ENCODE measurements around the gene TCF12.

Gene TCF12

DNA sequence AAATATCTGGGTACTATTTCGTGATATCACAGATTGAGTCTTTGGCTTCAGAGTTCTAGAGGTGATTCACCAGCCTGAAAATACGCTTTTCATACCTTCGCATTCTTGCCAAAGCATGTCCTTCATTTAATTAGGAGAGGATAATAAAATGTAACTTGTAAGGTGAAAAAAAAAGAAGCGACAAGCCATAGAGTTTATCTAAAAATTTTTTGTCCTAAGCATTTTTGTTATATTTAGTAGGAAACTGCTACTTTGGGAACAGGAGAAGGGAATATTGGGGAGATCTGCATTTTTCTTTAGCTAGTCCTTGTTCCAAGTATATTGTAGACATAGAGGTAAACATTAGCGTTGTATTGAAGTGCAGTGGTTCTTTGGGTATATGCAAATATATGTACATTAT lies 120.1 kb downstream of the TCF12 start:
- TF ChIP-seq ZNF274 (IDR thresholded peaks at IDR 0.05; ENCODE audit: low read depth, low read length) (no peak), SUZ12 (IDR thresholded peaks at IDR 0.05; ENCODE audit: extremely low read depth, insufficient read depth, insufficient read length) (no peak), YY1 (IDR thresholded peaks at IDR 0.05; ENCODE audit: insufficient read depth, insufficient read length) (no peak)
- Histone ChIP-seq H3K4me3 (ENCODE audit: insufficient read length, low read depth) (no peak overlapping the region), H3K4me1 (ENCODE audit: insufficient read depth, insufficient read length) (no peaks in the 10 kb centered on the region), H3K9ac (ENCODE audit: insufficient read length, low read depth) (no peak overlapping the region), H3K27me3 (ENCODE audit: insufficient read depth, insufficient read length) (no peaks in the 10 kb centered on the region), H3K9me3 (ENCODE audit: insufficient read depth, low read length) (no peaks in the 10 kb centered on the region), H3K36me3 (ENCODE audit: insufficient read depth, insufficient read length, low read length) (no peaks in the 10 kb centered on the region)
- DNase-seq (ENCODE audit: low read depth, low spot score), result no peak

DNA sequence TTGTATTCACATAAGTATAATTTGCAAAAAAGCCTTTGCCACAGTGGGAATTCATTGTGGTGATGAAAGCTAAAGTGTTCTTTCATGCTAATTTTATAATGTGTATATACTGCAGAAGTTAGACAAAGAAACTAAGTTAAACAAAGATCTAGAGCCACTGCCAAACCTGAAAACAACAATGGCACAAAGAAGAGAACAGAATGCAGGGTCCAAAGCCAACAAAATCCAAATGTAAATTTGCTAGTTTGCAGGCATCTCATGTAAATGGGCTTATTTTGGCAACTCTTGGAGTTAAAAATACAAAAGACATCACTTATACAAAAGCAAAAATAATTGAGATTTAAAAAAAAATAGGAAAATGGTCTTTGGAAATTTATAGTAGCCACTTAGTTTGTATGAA lies 123.0 kb downstream of the TCF12 start:
- no peak overlapping the region for H3K9ac ChIP-seq (ENCODE audit: insufficient read length, low read depth)
- DNase-seq (ENCODE audit: low read depth, low spot score), result no peak
- no peak overlapping the region for H3K4me3 ChIP-seq (ENCODE audit: insufficient read length, low read depth)

DNA sequence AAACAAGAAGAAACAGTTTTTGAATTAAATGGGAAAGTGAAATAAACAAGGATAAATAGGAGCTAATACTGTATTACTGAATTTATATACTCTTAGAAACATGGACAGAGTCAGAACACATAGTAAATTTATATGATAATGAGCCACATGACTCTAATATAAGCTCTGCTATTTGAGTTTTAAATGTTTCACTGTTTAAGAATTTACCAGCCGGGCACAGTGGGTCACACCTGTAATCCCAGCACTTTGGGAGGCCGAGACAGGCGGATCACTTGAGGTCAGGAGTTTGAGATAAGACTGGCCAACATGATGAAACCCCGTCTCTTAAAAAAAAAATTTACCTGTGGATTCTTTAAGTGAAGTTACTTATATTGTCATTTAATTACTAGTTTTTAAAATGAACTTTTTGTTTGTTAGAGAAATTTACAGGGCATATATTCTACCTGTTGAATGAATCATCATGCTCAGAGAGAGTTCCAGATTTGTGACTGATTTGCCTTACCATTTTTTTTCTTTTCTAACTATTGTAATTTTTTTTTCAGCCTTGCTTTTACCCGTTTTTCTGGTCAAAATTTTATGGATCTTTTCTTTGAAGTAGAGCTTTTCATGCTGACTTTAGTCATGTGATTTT lies 125.7 kb downstream of the TCF12 start:
- H3K9ac ChIP-seq (ENCODE audit: insufficient read length, low read depth), result no peak overlapping the region
- no peaks in the 10 kb centered on the region for H3K36me3 ChIP-seq (ENCODE audit: insufficient read depth, insufficient read length, low read length)
- no peaks in the 10 kb centered on the region for H3K4me1 ChIP-seq (ENCODE audit: insufficient read depth, insufficient read length)
- no peaks in the 10 kb centered on the region for H3K9me3 ChIP-seq (ENCODE audit: insufficient read depth, low read length)
- H3K4me3 ChIP-seq (ENCODE audit: insufficient read length, low read depth), result no peak overlapping the region
- no peak for TF ChIP-seq ZNF274 (IDR thresholded peaks at IDR 0.05; ENCODE audit: low read depth, low read length)
- TF ChIP-seq SUZ12 (IDR thresholded peaks at IDR 0.05; ENCODE audit: extremely low read depth, insufficient read depth, insufficient read length), result no peak
- TF ChIP-seq YY1 (IDR thresholded peaks at IDR 0.05; ENCODE audit: insufficient read depth, insufficient read length), result no peak
- no peaks in the 10 kb centered on the region for H3K27me3 ChIP-seq (ENCODE audit: insufficient read depth, insufficient read length)
- DNase-seq (ENCODE audit: low read depth, low spot score), result no peak

More for the DNA sequence above, 123.0 kb downstream of the TCF12 start:
- Histone ChIP-seq H3K4me1 (ENCODE audit: insufficient read depth, insufficient read length) (no peaks in the 10 kb centered on the region), H3K9me3 (ENCODE audit: insufficient read depth, low read length) (no peaks in the 10 kb centered on the region), H3K27me3 (ENCODE audit: insufficient read depth, insufficient read length) (no peaks in the 10 kb centered on the region), H3K36me3 (ENCODE audit: insufficient read depth, insufficient read length, low read length) (no peaks in the 10 kb centered on the region)
- TF ChIP-seq YY1 (IDR thresholded peaks at IDR 0.05; ENCODE audit: insufficient read depth, insufficient read length), result no peak
- TF ChIP-seq SUZ12 (IDR thresholded peaks at IDR 0.05; ENCODE audit: extremely low read depth, insufficient read depth, insufficient read length), result no peak

DNA sequence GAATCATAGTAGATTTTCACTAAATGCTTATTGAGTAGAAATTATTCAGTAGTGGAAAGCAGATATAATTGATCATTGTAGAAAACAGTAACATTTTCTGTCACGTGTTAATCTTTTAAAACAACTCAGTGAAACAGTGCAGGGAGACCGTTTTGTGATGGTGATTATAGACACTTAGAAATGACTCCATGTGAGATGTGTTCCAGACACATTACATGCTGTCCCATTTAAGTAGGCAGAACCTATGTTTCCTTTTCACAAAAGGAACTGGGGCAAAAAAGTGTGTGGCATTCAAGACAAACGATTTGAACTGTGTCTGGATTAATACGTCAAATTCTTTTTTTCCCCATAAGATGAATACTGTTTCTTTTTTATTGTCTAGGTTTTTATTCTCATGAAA lies 126.5 kb downstream of the TCF12 start:
- no peak for DNase-seq (ENCODE audit: low read depth, low spot score)
- Histone ChIP-seq H3K9ac (ENCODE audit: insufficient read length, low read depth) (no peak overlapping the region), H3K36me3 (ENCODE audit: insufficient read depth, insufficient read length, low read length) (no peaks in the 10 kb centered on the region), H3K9me3 (ENCODE audit: insufficient read depth, low read length) (no peaks in the 10 kb centered on the region), H3K4me3 (ENCODE audit: insufficient read length, low read depth) (no peak overlapping the region), H3K4me1 (ENCODE audit: insufficient read depth, insufficient read length) (no peaks in the 10 kb centered on the region), H3K27me3 (ENCODE audit: insufficient read depth, insufficient read length) (no peaks in the 10 kb centered on the region)
- TF ChIP-seq YY1 (IDR thresholded peaks at IDR 0.05; ENCODE audit: insufficient read depth, insufficient read length), result no peak
- no peak for TF ChIP-seq SUZ12 (IDR thresholded peaks at IDR 0.05; ENCODE audit: extremely low read depth, insufficient read depth, insufficient read length)
- no peak for TF ChIP-seq ZNF274 (IDR thresholded peaks at IDR 0.05; ENCODE audit: low read depth, low read length)

DNA sequence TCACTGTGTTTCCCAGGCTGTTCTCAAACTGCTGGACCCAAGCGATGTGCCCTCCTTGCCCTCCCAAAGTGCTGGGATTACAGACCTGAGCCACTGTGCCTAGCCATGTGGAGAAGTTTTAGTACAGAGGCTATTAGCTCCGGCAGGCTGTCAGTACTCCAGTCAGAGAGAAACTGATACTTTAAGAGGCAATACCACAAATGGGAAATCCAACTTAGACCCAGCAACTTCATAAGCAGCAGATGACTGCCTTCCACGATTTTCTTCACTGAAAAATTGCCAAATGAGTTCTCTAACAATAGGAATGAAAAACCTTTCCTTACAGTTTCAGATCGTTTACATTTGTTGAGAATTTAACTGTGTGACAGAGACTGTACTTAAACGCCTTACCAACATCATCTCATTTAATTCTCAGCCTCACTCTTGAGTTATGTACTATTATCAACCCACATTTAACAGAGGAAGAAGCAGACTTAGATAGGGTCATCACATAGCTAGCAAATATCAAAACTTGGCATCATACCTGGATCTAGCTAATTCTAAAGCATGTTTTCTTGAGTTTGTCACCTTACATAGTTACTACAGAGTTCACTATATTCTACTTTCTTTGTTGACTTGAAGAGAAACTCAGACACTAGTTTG lies 127.4 kb downstream of the TCF12 start:
- H3K9me3 ChIP-seq (ENCODE audit: insufficient read depth, low read length), result no peaks in the 10 kb centered on the region
- TF ChIP-seq SUZ12 (IDR thresholded peaks at IDR 0.05; ENCODE audit: extremely low read depth, insufficient read depth, insufficient read length) (no peak), ZNF274 (IDR thresholded peaks at IDR 0.05; ENCODE audit: low read depth, low read length) (no peak), YY1 (IDR thresholded peaks at IDR 0.05; ENCODE audit: insufficient read depth, insufficient read length) (no peak)
- no peak overlapping the region for H3K4me3 ChIP-seq (ENCODE audit: insufficient read length, low read depth)
- no peak overlapping the region for H3K9ac ChIP-seq (ENCODE audit: insufficient read length, low read depth)
- H3K36me3 ChIP-seq (ENCODE audit: insufficient read depth, insufficient read length, low read length), result no peaks in the 10 kb centered on the region
- H3K4me1 ChIP-seq (ENCODE audit: insufficient read depth, insufficient read length), result no peaks in the 10 kb centered on the region
- no peak for DNase-seq (ENCODE audit: low read depth, low spot score)
- H3K27me3 ChIP-seq (ENCODE audit: insufficient read depth, insufficient read length), result no peaks in the 10 kb centered on the region

DNA sequence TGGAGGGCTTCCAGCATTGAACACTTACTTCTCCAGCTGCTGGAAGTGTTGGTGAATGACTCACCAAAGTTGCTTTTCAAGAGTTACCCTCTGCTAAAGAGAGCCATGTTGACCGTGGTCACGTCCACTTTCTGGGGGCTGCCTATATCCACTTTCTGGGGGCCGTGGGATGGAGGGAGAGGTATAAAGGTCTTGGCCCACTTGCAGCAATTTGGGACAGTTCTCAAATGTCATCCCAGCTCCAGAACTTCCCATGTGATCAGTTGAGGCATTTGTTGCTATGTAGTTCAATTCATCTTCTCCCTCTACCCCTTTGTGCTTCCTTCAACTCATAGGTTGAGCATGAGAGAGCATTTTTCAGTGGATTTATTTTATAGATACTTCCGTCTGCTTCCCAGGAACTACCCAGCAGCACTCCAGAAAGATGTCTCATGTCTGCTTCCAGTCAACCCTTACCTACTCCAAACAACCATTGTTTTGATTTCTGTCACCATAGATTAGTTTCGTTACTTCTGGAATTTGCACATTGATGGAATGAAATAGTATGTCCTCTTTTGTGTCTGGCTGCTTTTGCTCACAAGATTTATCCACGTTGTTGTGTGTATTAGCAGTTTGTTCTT lies 130.6 kb downstream of the TCF12 start:
- H3K4me3 ChIP-seq (ENCODE audit: insufficient read length, low read depth), result no peak overlapping the region
- DNase-seq (ENCODE audit: low read depth, low spot score), result no peak
- H3K36me3 ChIP-seq (ENCODE audit: insufficient read depth, insufficient read length, low read length), result no peaks in the 10 kb centered on the region
- H3K9me3 ChIP-seq (ENCODE audit: insufficient read depth, low read length), result no peaks in the 10 kb centered on the region
- TF ChIP-seq ZNF274 (IDR thresholded peaks at IDR 0.05; ENCODE audit: low read depth, low read length) (no peak), YY1 (IDR thresholded peaks at IDR 0.05; ENCODE audit: insufficient read depth, insufficient read length) (no peak), SUZ12 (IDR thresholded peaks at IDR 0.05; ENCODE audit: extremely low read depth, insufficient read depth, insufficient read length) (no peak)
- no peak overlapping the region for H3K9ac ChIP-seq (ENCODE audit: insufficient read length, low read depth)
- no peaks in the 10 kb centered on the region for H3K4me1 ChIP-seq (ENCODE audit: insufficient read depth, insufficient read length)
- no peaks in the 10 kb centered on the region for H3K27me3 ChIP-seq (ENCODE audit: insufficient read depth, insufficient read length)

DNA sequence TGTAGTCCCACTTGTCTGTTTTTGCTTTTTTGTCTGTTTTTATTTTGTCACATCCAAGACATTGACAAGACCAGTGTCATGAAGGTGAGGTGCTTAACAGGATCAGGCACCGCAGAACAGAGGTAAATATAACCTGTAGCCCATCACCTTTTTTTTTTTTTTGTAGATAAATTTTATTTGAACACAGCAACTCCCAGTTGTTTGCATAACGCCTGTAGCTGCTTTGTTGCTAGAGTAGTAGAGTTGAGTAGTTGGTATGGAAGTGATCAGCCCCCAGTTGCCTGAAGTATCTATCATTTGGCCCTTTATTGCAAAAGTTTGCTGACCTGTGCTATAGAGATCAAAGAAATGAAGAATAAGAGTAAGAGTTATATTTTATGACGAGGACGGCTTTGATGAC lies 135.0 kb downstream of the TCF12 start:
- Histone ChIP-seq H3K36me3 (ENCODE audit: insufficient read depth, insufficient read length, low read length) (no peaks in the 10 kb centered on the region), H3K9me3 (ENCODE audit: insufficient read depth, low read length) (no peaks in the 10 kb centered on the region), H3K9ac (ENCODE audit: insufficient read length, low read depth) (no peak overlapping the region), H3K27me3 (ENCODE audit: insufficient read depth, insufficient read length) (no peaks in the 10 kb centered on the region), H3K4me3 (ENCODE audit: insufficient read length, low read depth) (no peak overlapping the region), H3K4me1 (ENCODE audit: insufficient read depth, insufficient read length) (no peaks in the 10 kb centered on the region)
- TF ChIP-seq YY1 (IDR thresholded peaks at IDR 0.05; ENCODE audit: insufficient read depth, insufficient read length) (no peak), SUZ12 (IDR thresholded peaks at IDR 0.05; ENCODE audit: extremely low read depth, insufficient read depth, insufficient read length) (no peak), ZNF274 (IDR thresholded peaks at IDR 0.05; ENCODE audit: low read depth, low read length) (no peak)
- no peak for DNase-seq (ENCODE audit: low read depth, low spot score)
